IMR-90 (cell line): ENCODE measurements around the gene GJC2. TPM values are rescaled to one million over a fixed set of nuclear protein-coding genes. Genes with fewer than 3 reads are reported as not detected.

ENCODE experiments used
- ATAC-seq: fragments of 200-7000 bp; cut with Tn5 transposase; 2 replicates; pipeline ENCODE4 v1.9.1; 2020; ENCODE audit warnings: low read depth, mild to moderate bottlenecking, moderate library complexity
- BruUV-seq: library from RNA; stranded (reverse); fragments of 400-500 nt; replicated peaks from 2 replicates; lab custom pipeline; 2021; lab: Mats Ljungman, UMichigan
- CTCF ChIA-PET: fragments of 300-600 bp; formaldehyde crosslinking; extraction: SDS; loops from one replicate; lab custom pipeline; 2021; ENCODE audit warnings: antibody characterized with exemption; lab: Yijun Ruan, JAX
- POLR2A ChIA-PET: fragments of 300-600 bp; sonication (Branson Sonifier 250); formaldehyde crosslinking; loops from one replicate; lab custom pipeline; 2022; ENCODE audit warnings: antibody characterized with exemption; ENCODE audit not compliant: unreplicated experiment; lab: Charles Lee
- DNase-seq: peaks from one replicate; pipeline ENCODE4 v3.0.0; 2013
- H2AFZ ChIP-seq: replicated peaks from 2 replicates; pipeline ENCODE3; 2013; ENCODE audit warnings: low read length, mild to moderate bottlenecking; ENCODE audit not compliant: poor library complexity
- H2AK5ac ChIP-seq: 2 replicates; pipeline ENCODE4 v1.6.1; 2013; ENCODE audit warnings: low read depth, low read length, inconsistent platforms
- H2AK9ac ChIP-seq: replicated peaks from 2 replicates; pipeline ENCODE3; 2013; ENCODE audit warnings: mild to moderate bottlenecking, low read depth, low read length, moderate library complexity; ENCODE audit not compliant: poor library complexity
- H2BK120ac ChIP-seq: 2 replicates; pipeline ENCODE4 v1.6.1; 2013; ENCODE audit warnings: low read depth, low read length, inconsistent platforms
- H2BK15ac ChIP-seq: 3 replicates; pipeline ENCODE4 v1.6.1; 2013; ENCODE audit warnings: low read depth, low read length, inconsistent platforms
- H2BK20ac ChIP-seq: 2 replicates; pipeline ENCODE4 v1.6.1; 2013; ENCODE audit warnings: low read depth, mild to moderate bottlenecking, inconsistent platforms, low read length, moderate library complexity
- H2BK5ac ChIP-seq: 2 replicates; pipeline ENCODE4 v1.6.1; 2013; ENCODE audit warnings: mild to moderate bottlenecking, low read depth, low read length, inconsistent platforms; ENCODE audit not compliant: poor library complexity, severe bottlenecking
- H3K14ac ChIP-seq: replicated peaks from 2 replicates; pipeline ENCODE4 v1.6.1; 2013; ENCODE audit warnings: low read depth, low read length, inconsistent platforms
- H3K18ac ChIP-seq: 2 replicates; pipeline ENCODE4 v1.6.1; 2013; ENCODE audit warnings: low read depth, low read length, control low read depth
- H3K23ac ChIP-seq: 2 replicates; pipeline ENCODE4 v1.6.1; 2013; ENCODE audit warnings: low read depth, low read length, inconsistent platforms
- H3K27ac ChIP-seq: 2 replicates; pipeline ENCODE4 v1.5.1; 2013; ENCODE audit warnings: mild to moderate bottlenecking, control low read depth, low read length; ENCODE audit not compliant: insufficient read depth
- H3K27me3 ChIP-seq: 2 replicates; pipeline ENCODE4 v1.6.1; 2013; ENCODE audit warnings: low read length; ENCODE audit not compliant: control insufficient read depth, insufficient read depth
- H3K36me3 ChIP-seq: 2 replicates; pipeline ENCODE4 v1.6.1; 2013; ENCODE audit warnings: low read length, mixed read lengths; ENCODE audit not compliant: control insufficient read depth, insufficient read depth
- H3K4ac ChIP-seq: 2 replicates; pipeline ENCODE4 v1.6.1; 2013; ENCODE audit warnings: low read depth, low read length, inconsistent platforms
- H3K4me1 ChIP-seq: 2 replicates; pipeline ENCODE4 v1.6.1; 2013; ENCODE audit warnings: low read length, mixed read lengths; ENCODE audit not compliant: control insufficient read depth, insufficient read depth
- H3K4me2 ChIP-seq: 2 replicates; pipeline ENCODE4 v1.6.1; 2013; ENCODE audit warnings: low read depth, mild to moderate bottlenecking, control low read depth, low read length, moderate library complexity
- H3K4me3 ChIP-seq: 2 replicates; pipeline ENCODE4 v1.5.1; 2013; ENCODE audit warnings: low read depth, mild to moderate bottlenecking, control low read depth, low read length, moderate library complexity; ENCODE audit not compliant: insufficient read depth
- H3K56ac ChIP-seq: 2 replicates; pipeline ENCODE4 v1.6.1; 2013; ENCODE audit warnings: low read length, inconsistent platforms; ENCODE audit not compliant: insufficient read depth; ENCODE audit errors: extremely low read depth
- H3K79me1 ChIP-seq, 2 experiments: 2 replicates each; pipeline ENCODE4 v1.6.1; 2013; ENCODE audit warnings: low read length in 2 of 2, inconsistent platforms in 1 of 2, low read depth in 1 of 2
- H3K9ac ChIP-seq: 2 replicates; pipeline ENCODE4 v1.6.1; 2013; ENCODE audit warnings: low read depth, low read length, control low read depth
- H3K9me1 ChIP-seq: 2 replicates; pipeline ENCODE4 v1.6.1; 2013; ENCODE audit warnings: low read length, inconsistent platforms; ENCODE audit not compliant: insufficient read depth
- H3K9me3 ChIP-seq: 2 replicates; pipeline ENCODE4 v1.6.1; 2013; ENCODE audit warnings: low read length; ENCODE audit not compliant: control insufficient read depth, insufficient read depth
- H4K20me1 ChIP-seq: 2 replicates; pipeline ENCODE4 v1.6.1; 2013; ENCODE audit warnings: low read length, inconsistent platforms; ENCODE audit not compliant: insufficient read depth
- H4K5ac ChIP-seq: 2 replicates; pipeline ENCODE4 v1.6.1; 2013; ENCODE audit warnings: mild to moderate bottlenecking, low read depth, low read length, control low read depth
- H4K8ac ChIP-seq, 2 experiments: 2 replicates each; pipeline ENCODE4 v1.6.1; 2013; ENCODE audit warnings: low read depth in 2 of 2, low read length in 2 of 2, control low read depth in 1 of 2, inconsistent platforms in 1 of 2
- H4K91ac ChIP-seq: 2 replicates; pipeline ENCODE4 v1.6.1; 2013; ENCODE audit warnings: low read depth, low read length, inconsistent platforms; ENCODE audit not compliant: insufficient read depth
- MAFK ChIP-seq: IDR thresholded peaks from 2 replicates; pipeline ENCODE4 v1.6.1; 2012; ENCODE audit warnings: low read depth, low read length, improper control_type of control experiment
- RAD21 ChIP-seq: IDR thresholded peaks from 2 replicates; pipeline ENCODE4 v1.6.1; 2012; ENCODE audit warnings: low read length, improper control_type of control experiment
- WGBS, 2 experiments: methylation state at CpG; one replicate each; pipeline versions ENCODE4 v1.1.5 to v1.1.7; 2013; ENCODE audit warnings: missing lambda C conversion rate in 2 of 2; ENCODE audit not compliant: insufficient read length in 1 of 2; ENCODE audit errors: extremely low coverage in 2 of 2; 5-methylcytosine and 5-hydroxymethylcytosine counted together
- dilution Hi-C: fragments of 300-500 bp; cut with HindIII; formaldehyde crosslinking; loops from one replicate; pipeline ENCODE4 v1.14.3; 2018; ENCODE audit warnings: low sequenced_read_pairs; ENCODE audit not compliant: unreplicated experiment
- in situ Hi-C: fragments of 300-500 bp; cut with MboI; formaldehyde crosslinking; loops from 3 replicates; pipeline ENCODE4 v1.14.3; 2019; ENCODE audit warnings: low sequenced_read_pairs, inconsistent platforms, mixed read lengths
- intact Hi-C: fragments of 100-400 bp; cut with micrococcal nuclease; formaldehyde crosslinking; loops from 2 replicates; pipeline ENCODE4 v1.10.0; 2022
- polyA plus RNA-seq, 3 experiments: library from polyadenylated mRNA; depleted of rRNA; stranded (reverse); fragments of >200 nt; gene quantifications; 2 replicates each; pipeline ENCODE4 v1.2.3, GENCODE V29; 2012; ENCODE audit warnings: low replicate concordance in 1 of 3
- total RNA-seq: library from RNA; depleted of rRNA; stranded (reverse); fragments of >200 nt; gene quantifications from 2 replicates; pipeline ENCODE4 v1.2.3, GENCODE V29; 2012
- TF ChIP-seq, protein P1 (sequence below): fragments of 150-350 bp; IDR thresholded peaks from 2 replicates; pipeline ENCODE4 v1.6.1; 2016; ENCODE audit warnings: low read depth, mild to moderate bottlenecking, low read length, moderate library complexity, borderline replicate concordance

The GJC2 gene
- total and polyA plus RNA-seq, 2 of the 4 experiments (the other 2 are of a cell fraction): 1.1 to 1.7 TPM

DNA sequence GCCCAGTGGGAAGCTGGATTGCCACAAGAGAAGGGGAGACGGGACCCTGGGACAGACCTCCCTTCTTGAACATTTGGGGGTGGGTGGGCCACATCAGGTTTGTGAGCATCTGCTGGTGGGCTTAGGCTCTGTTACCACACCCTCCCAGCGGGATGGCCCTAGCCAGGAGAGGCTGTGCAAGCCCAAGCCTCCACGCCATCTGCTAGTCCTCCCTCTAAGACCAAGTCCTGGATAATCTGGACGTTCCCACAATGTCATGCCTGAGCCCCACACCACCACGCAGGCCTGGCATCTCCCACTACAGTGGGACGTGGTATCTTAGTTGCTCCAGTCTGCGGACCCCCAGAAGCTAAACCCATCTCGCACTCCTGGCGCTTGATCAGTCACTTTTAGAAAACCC is 12.1 kb downstream of the GJC2 start:
- DNase-seq (no peak), ATAC-seq (no peak)
- Histone ChIP-seq H3K79me1 (peaks cover 5 to 21% of the 10 kb centered on the region in 2 experiments; a peak in 3 of 4 replicates), H3K4me1 (peaks cover 12% of the 10 kb centered on the region), H3K56ac (no peak overlapping the region), H3K23ac (no peak overlapping the region), H3K4me3 (no peak overlapping the region), H3K27me3 (no peaks in the 10 kb centered on the region), H3K18ac (no peak overlapping the region), H3K9me1 (peaks cover 14% of the 10 kb centered on the region; the same call in 1 of the 2 replicates), H3K9me3 (no peaks in the 10 kb centered on the region), H2BK120ac (no peak overlapping the region), H4K8ac (0 out of 4 replicates have a peak overlapping the region, but pooled peaks of 1 of the 2 experiments have one; percentile 47), H3K27ac (no peak overlapping the region), H3K36me3 (no peaks in the 10 kb centered on the region), H2AFZ (no peak overlapping the region), H2BK15ac (no peak overlapping the region), H4K91ac (no peak overlapping the region), H3K4ac (no peak overlapping the region), H4K5ac (no peak overlapping the region), H3K14ac (no peak overlapping the region), H2AK9ac (no peak overlapping the region), H2BK20ac (no peak overlapping the region), H2AK5ac (peak overlapping the region; percentile 24; the same call in 1 of the 2 replicates), H3K9ac (no peak overlapping the region), H4K20me1 (no peaks in the 10 kb centered on the region), H3K4me2 (no peak overlapping the region), H2BK5ac (no peak overlapping the region)
- dilution Hi-C loops: no loop called here
- no CpG with 5 or more reads among the region's 9 CpGs for WGBS, 2 experiments
- no TSS peak for BruUV-seq
- intact Hi-C loops: no loop called here
- CTCF ChIA-PET: no interaction called here
- POLR2A ChIA-PET: no interaction called here
- TF ChIP-seq, protein P1, sequence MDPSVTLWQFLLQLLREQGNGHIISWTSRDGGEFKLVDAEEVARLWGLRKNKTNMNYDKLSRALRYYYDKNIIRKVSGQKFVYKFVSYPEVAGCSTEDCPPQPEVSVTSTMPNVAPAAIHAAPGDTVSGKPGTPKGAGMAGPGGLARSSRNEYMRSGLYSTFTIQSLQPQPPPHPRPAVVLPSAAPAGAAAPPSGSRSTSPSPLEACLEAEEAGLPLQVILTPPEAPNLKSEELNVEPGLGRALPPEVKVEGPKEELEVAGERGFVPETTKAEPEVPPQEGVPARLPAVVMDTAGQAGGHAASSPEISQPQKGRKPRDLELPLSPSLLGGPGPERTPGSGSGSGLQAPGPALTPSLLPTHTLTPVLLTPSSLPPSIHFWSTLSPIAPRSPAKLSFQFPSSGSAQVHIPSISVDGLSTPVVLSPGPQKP: no peak
- TF ChIP-seq MAFK: no peak
- no peak for TF ChIP-seq RAD21
- in situ Hi-C loops: no loop called here
